Aorta (tissue), 5 donors: ENCODE results near the gene VKORC1. TPM values are rescaled to one million over a fixed set of nuclear protein-coding genes. Genes with fewer than 3 reads are reported as not detected.

Experiments
- ATAC-seq: fragments of 200-7000 bp; cut with Tn5 transposase; one replicate; pipeline ENCODE4 v1.9.1; 2022; ENCODE audit warnings: moderate library complexity; ENCODE audit not compliant: low FRiP score
- DNase-seq, 2 donors: peaks; one replicate each; pipeline ENCODE4 v3.0.0-alpha.2; 2020
- H3K27ac ChIP-seq, 2 donors: one replicate each; pipeline ENCODE4 v1.5.1; 2013; ENCODE audit warnings: low read length in 2 of 2, mild to moderate bottlenecking in 2 of 2, moderate library complexity in 2 of 2, control low read depth in 1 of 2, inconsistent platforms in 1 of 2, low read depth in 1 of 2
- H3K27me3 ChIP-seq, 2 donors: one replicate each; pipeline ENCODE4 v1.6.1; 2013; ENCODE audit warnings: control low read depth in 1 of 2, low read length in 1 of 2, mild to moderate bottlenecking in 1 of 2, moderate library complexity in 1 of 2; ENCODE audit not compliant: insufficient read depth in 2 of 2, control insufficient read depth in 1 of 2
- H3K36me3 ChIP-seq, 2 donors: one replicate each; pipeline ENCODE4 v1.6.1; 2013; ENCODE audit warnings: control low read depth in 1 of 2, low read length in 1 of 2, mild to moderate bottlenecking in 1 of 2; ENCODE audit not compliant: insufficient read depth in 2 of 2, control insufficient read depth in 1 of 2
- H3K4me1 ChIP-seq, 2 donors: one replicate each; pipeline ENCODE4 v1.6.1; 2013; ENCODE audit warnings: low read length in 2 of 2, control low read depth in 1 of 2, mild to moderate bottlenecking in 1 of 2, moderate library complexity in 1 of 2; ENCODE audit not compliant: insufficient read depth in 2 of 2, control insufficient read depth in 1 of 2
- H3K4me3 ChIP-seq, 2 donors: one replicate each; pipeline ENCODE4 v1.5.1; 2013; ENCODE audit warnings: low read length in 2 of 2, control low read depth in 1 of 2, mild to moderate bottlenecking in 1 of 2
- H3K9me3 ChIP-seq: one replicate; pipeline ENCODE4 v1.6.1; 2013; ENCODE audit warnings: mild to moderate bottlenecking, low read length; ENCODE audit not compliant: control insufficient read depth
- WGBS, 2 donors: extraction: QIAGEN DNeasy Blood & Tissue Kit; methylation state at CpG; one replicate each; pipeline ENCODE4 v1.1.7; 2013; 5-methylcytosine and 5-hydroxymethylcytosine counted together
- intact Hi-C, 2 donors: fragments of 100-400 bp; cut with DNase I; formaldehyde crosslinking; loops; one replicate each; pipeline versions ENCODE4 v1.14.2 to v1.15.0; 2022
- polyA plus RNA-seq, 2 donors: library from polyadenylated mRNA; stranded (reverse); fragments of 200-250 nt; gene quantifications; one replicate each; pipeline ENCODE4 v1.2.3, GENCODE V29; 2013
- total RNA-seq, 2 donors: library from RNA; stranded (reverse); fragmentation: NEBNext Ultra II Directional; extraction: Animal tissue kit (Norgen Biotek cat#: 25700); gene quantifications; one replicate each; pipeline ENCODE4 v1.2.1, GENCODE V29; 2021
- donor health status: healthy with polysubstance abuse.
- donor health status: Bipolar disorder and iron deficiency.
- donor health status: DM: no; HTN: no; CAD: no.
- donor health status: DM: no; HTN: no; CAD: no.
- donor health status: DM: yes; HTN: yes; CAD: no.

The VKORC1 gene
- total and polyA plus RNA-seq, 4 donors = 75.7 to 206 (median 126) TPM

- Histone ChIP-seq H3K9me3 (no peaks in the 10 kb centered on the region), H3K4me1 (no peaks in the 10 kb centered on the region), H3K27me3 (no peaks in the 10 kb centered on the region), H3K36me3 (peaks cover 2 to 5% of the 10 kb centered on the region in 2 donors), H3K4me3 (no peak overlapping the region), H3K27ac (no peak overlapping the region)
- DNase-seq (no peak), ATAC-seq (no peak)
- 93 to 95% methylated on average over 3 of the region's 3 CpGs for WGBS, 2 donors
- intact Hi-C loops = no loop called here
Measured at GRCh38 chr16:31125844-31126243, 31.2 kb upstream of the VKORC1 start.

GRCh38 chr16:31120129-31120528, 25.5 kb upstream of the VKORC1 start:
- Histone ChIP-seq H3K4me1 (peaks cover 0 to 4% of the 10 kb centered on the region in 2 donors), H3K36me3 (peaks cover 1 to 5% of the 10 kb centered on the region in 2 donors), H3K4me3 (no peak overlapping the region), H3K27ac (no peak overlapping the region), H3K27me3 (no peaks in the 10 kb centered on the region), H3K9me3 (no peaks in the 10 kb centered on the region)
- no peak for DNase-seq
- intact Hi-C loops = no loop called here
- WGBS, 2 donors = 90 to 92% methylated on average over 16 of the region's 16 CpGs
- no peak for ATAC-seq

- Histone ChIP-seq H3K4me1 (peaks cover 0 to 4% of the 10 kb centered on the region in 2 donors), H3K27me3 (no peaks in the 10 kb centered on the region), H3K36me3 (peaks cover 1 to 5% of the 10 kb centered on the region in 2 donors), H3K27ac (peak overlapping the region; percentile 84 to 93), H3K9me3 (no peaks in the 10 kb centered on the region), H3K4me3 (peak overlapping the region; percentile 34 to 77)
- intact Hi-C loops = no loop called here
- no peak for DNase-seq
- 49 to 53% methylated on average over 9 of the region's 9 CpGs for WGBS, 2 donors
- no peak for ATAC-seq
Measured at GRCh38 chr16:31118223-31119155, 23.9 kb upstream of the VKORC1 start.

GRCh38 chr16:31117384-31118222, 23.0 kb upstream of the VKORC1 start, which contains the start of gene KAT8:
Gene KAT8, plus strand, starts transcription at chr16:31117664. Its CDS starts 18 bp downstream, at chr16:31117682.
- Histone ChIP-seq H3K27ac (peak within 1 kb of the TSS; percentile 84 to 94), H3K36me3 (peaks cover 1 to 5% of the 10 kb centered on the region in 2 donors), H3K4me3 (peak within 1 kb of the TSS; percentile 63 to 94), H3K9me3 (no peaks in the 10 kb centered on the region), H3K27me3 (no peaks in the 10 kb centered on the region), H3K4me1 (peaks cover 0 to 4% of the 10 kb centered on the region in 2 donors)
- intact Hi-C loops = loop anchor here in 1 of 2 donors (1.0 kb wide), 1 partner anchor 43 kb away; the partner anchor contains the start of genes ZNF646 and ZNF668
- ATAC-seq (peak; percentile 97), DNase-seq (peak; percentile 99)
- 1% methylated on average over 42 to 68 of the region's 68 CpGs for WGBS, 2 donors

- no peak overlapping the region for H3K27ac ChIP-seq
- H3K4me3 ChIP-seq = no peak overlapping the region
- H3K4me1 ChIP-seq = peaks cover 0 to 4% of the 10 kb centered on the region in 2 donors
- no peaks in the 10 kb centered on the region for H3K36me3 ChIP-seq
- intact Hi-C loops = no loop called here
- no peaks in the 10 kb centered on the region for H3K9me3 ChIP-seq
- WGBS, 2 donors = 56 to 67% methylated on average over 8 of the region's 8 CpGs
- DNase-seq = no peak
- H3K27me3 ChIP-seq = no peaks in the 10 kb centered on the region
- ATAC-seq = no peak
Measured at GRCh38 chr16:31114468-31114867, 19.9 kb upstream of the VKORC1 start.

- Histone ChIP-seq H3K27me3 (no peaks in the 10 kb centered on the region), H3K9me3 (no peaks in the 10 kb centered on the region), H3K4me3 (no peak overlapping the region), H3K27ac (peak overlapping the region in 1 of 2 donors; percentile 23), H3K4me1 (peaks cover 0 to 1% of the 10 kb centered on the region in 2 donors), H3K36me3 (no peaks in the 10 kb centered on the region)
- no peak for DNase-seq
- no peak for ATAC-seq
- intact Hi-C loops = no loop called here
- 62 to 64% methylated on average over 5 of the region's 5 CpGs for WGBS, 2 donors
Measured at GRCh38 chr16:31113121-31114120, 18.8 kb upstream of the VKORC1 start.

GRCh38 chr16:31112711-31113110, 18.1 kb upstream of the VKORC1 start:
- WGBS, 2 donors = 24% methylated on average over 2 of the region's 2 CpGs
- intact Hi-C loops = no loop called here
- Histone ChIP-seq H3K27me3 (no peaks in the 10 kb centered on the region), H3K36me3 (no peaks in the 10 kb centered on the region), H3K9me3 (no peaks in the 10 kb centered on the region), H3K27ac (peak overlapping the region in 1 of 2 donors; percentile 23), H3K4me1 (no peaks in the 10 kb centered on the region), H3K4me3 (no peak overlapping the region)
- no peak for ATAC-seq
- DNase-seq = no peak
